Fibroblast of the aortic adventitia (primary cell): Measurements from ENCODE around the gene NSF. TPM values are rescaled to one million over a fixed set of nuclear protein-coding genes. Genes with fewer than 3 reads are reported as not detected.
A peak's percentile ranks its signal among the peaks of the same experiment; 100 is the strongest.

Experiments used
- DNase-seq: peaks from one replicate; pipeline ENCODE4 v3.0.0-alpha.2; 2010; ENCODE audit warnings: low read depth
- H3K4me3 ChIP-seq: 2 replicates; pipeline ENCODE4 v1.5.1; 2011; ENCODE audit warnings: low read depth, mild to moderate bottlenecking, control low read depth, low read length, moderate library complexity
- total RNA-seq: library from RNA; depleted of rRNA; stranded (reverse); fragments of >200 nt; gene quantifications from 2 replicates; pipeline ENCODE4 v1.2.3, GENCODE V29; 2012; ENCODE audit warnings: low replicate concordance
- TF ChIP-seq, protein P1 (sequence below): IDR thresholded peaks from 2 replicates; pipeline ENCODE4 v1.5.1; 2011; ENCODE audit warnings: mild to moderate bottlenecking, low read length, control low read depth, inconsistent platforms; ENCODE audit not compliant: insufficient read depth

Gene NSF
- total RNA-seq, 1 donor = 59.7 TPM

DNA sequence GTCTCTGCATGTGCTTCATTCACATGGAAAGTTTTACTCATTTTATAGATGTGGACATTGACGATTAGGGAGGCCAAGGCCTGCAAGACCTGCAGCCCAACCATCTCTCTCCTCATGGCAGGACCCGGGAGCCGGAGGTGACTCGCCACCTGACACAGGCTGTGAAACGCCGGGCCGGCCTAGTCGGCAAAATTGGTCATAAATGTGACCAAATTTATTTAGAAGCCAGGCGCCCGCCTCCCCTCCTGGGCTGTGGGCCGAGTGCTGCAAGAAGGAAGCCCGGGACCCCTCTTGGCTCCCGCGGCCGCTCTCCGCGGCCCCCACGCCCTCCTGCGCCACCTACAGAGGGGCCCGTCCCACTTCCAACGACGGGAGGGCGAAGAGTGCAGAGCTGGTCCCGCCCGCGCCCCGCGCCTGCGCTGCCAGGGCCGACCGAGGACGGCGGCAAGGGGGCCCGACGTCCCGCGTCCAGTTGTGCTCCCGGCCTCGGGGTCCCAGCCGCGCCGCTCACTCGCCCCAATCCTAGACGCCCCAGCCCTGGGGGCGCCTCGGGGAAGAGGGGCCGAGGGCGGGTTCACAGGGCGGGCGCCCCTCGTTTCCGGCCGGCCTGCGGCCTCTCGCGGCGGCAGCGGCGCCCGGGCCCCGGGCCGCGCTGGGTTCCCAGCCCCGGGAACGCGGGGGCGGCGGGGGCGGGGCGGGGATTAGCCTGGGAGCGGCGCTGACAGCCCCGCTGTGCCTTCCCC lies 180.5 kb downstream of the NSF start:
- TF ChIP-seq, protein P1, sequence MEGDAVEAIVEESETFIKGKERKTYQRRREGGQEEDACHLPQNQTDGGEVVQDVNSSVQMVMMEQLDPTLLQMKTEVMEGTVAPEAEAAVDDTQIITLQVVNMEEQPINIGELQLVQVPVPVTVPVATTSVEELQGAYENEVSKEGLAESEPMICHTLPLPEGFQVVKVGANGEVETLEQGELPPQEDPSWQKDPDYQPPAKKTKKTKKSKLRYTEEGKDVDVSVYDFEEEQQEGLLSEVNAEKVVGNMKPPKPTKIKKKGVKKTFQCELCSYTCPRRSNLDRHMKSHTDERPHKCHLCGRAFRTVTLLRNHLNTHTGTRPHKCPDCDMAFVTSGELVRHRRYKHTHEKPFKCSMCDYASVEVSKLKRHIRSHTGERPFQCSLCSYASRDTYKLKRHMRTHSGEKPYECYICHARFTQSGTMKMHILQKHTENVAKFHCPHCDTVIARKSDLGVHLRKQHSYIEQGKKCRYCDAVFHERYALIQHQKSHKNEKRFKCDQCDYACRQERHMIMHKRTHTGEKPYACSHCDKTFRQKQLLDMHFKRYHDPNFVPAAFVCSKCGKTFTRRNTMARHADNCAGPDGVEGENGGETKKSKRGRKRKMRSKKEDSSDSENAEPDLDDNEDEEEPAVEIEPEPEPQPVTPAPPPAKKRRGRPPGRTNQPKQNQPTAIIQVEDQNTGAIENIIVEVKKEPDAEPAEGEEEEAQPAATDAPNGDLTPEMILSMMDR = no peak
- H3K4me3 ChIP-seq = peak overlapping the region; percentile 51
- DNase-seq = no peak

DNA sequence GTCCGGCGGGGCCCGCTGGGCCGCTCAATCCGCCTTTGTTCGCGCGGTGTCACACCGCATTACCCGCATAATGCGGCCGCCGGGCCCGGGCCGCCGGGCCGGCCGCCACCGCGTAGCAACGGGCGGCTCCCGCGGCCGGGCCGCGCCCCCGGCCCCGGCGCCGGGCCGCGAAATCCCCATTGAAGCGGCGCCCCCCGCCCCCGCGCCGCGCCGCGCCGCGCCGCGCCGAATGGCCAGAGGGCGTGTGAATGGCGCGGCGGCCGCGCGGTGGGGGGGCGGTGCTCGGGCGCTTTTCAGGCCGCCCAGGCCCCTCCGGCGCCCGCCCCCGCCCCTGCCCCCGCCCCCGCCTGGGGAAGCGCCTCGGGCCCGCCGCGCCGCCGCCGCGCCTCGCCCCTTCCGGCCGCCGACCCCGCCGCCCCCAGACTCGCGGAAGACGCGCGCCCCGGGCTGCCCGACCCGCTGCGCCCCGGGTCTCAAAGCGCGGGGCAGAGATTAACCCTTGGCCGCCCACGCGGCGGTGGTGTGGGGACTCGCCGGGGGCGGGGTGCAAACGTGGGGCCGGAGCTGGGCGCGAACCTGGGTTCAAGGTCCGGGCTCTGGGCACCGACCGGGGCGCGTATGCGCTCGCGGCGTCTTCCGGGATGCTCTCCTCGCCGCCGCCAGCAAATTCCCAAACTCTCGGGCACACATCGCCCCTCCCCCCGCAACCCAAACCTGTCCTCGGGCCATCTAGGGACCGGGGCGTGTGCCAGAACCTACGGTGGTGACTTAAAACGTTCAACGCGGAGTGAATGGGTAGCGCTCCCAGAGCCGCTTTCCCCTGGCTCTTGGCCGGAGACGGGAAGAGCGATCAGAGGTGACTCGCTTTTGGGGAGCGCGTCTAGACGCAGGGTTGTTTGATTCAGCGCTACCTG lies 181.3 kb downstream of the NSF start:
- TF ChIP-seq, protein P1 = no peak
- no peak for DNase-seq
- H3K4me3 ChIP-seq = peak overlapping the region; percentile 59

DNA sequence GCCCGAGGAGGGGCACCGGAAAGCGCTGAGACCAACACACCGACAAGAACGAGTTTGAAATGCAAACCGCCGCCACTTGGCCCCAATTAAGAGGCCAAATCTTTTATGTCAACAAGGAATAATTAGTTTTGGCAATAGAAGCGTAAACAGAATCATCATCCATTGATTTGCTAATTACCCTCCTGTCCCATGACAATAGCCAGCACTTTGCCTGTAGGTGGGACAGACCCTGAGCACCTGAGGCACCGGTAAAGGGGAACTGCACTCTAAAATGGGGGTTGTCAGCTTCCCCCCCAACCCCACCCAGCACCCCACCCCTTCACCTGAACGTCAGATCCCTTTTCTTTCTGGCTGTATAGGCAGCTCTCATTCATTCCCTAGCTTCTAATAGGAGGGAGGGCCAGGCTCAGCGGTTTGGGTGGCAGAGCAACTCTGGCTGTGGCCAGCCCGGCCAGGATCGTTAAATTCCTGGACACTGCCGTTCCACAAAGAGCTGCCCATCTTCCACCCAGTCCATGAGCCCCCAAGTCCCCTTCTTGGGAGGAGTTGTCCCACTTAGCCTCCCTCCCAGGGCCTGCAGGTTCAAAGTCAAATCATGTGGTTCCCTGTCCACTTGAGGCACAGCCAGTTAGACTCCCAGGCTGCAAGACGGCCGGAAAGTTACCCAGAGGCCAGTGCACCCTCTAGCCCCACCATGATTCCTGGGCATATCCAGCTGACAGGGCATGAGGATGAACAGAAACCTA lies 182.2 kb downstream of the NSF start:
- DNase-seq = no peak
- TF ChIP-seq, protein P1 = no peak
- no peak overlapping the region for H3K4me3 ChIP-seq

DNA sequence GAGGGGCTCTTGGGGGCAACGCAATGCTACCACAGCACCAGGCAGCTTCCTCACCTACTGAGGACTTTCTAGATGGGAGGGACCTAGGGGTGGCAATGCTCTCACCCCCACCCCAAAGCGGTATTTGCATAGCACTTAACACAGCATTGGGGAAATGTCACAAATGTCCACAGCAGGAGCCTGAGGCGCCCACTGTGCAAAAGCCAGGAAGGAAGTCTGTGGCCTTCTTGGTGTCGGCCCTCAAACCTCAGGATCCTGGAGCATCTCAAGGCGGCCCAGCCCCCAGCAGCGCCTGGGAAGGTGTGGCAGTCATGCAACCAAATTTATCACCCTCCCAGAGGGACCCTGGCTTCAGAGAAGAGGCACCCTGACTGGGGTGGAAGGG lies 182.7 kb downstream of the NSF start:
- DNase-seq = no peak
- TF ChIP-seq, protein P1 = no peak

DNA sequence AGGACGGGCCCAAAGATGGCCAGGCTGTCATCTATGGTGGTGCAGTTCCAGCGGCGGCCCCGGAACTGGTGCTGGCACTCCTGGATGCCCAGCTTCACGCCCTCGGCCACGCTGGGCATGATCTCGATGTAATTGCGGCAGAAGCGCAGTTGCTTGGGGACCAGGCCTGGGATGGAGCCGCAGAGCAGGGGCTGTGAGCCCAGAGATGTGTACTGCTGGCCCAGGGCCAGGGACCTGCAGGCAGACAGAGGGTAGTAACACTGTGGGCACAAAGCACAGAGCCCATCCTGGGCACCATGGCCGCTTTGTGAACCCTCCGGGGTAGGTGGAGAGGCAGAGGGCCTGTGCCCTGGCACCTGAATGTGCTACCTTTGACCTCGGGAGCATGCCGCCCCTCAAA lies 183.2 kb downstream of the NSF start:
- no peak for DNase-seq
- TF ChIP-seq, protein P1 = no peak
- no peak overlapping the region for H3K4me3 ChIP-seq

More for the DNA sequence above, 182.7 kb downstream of the NSF start:
- no peak overlapping the region for H3K4me3 ChIP-seq

DNA sequence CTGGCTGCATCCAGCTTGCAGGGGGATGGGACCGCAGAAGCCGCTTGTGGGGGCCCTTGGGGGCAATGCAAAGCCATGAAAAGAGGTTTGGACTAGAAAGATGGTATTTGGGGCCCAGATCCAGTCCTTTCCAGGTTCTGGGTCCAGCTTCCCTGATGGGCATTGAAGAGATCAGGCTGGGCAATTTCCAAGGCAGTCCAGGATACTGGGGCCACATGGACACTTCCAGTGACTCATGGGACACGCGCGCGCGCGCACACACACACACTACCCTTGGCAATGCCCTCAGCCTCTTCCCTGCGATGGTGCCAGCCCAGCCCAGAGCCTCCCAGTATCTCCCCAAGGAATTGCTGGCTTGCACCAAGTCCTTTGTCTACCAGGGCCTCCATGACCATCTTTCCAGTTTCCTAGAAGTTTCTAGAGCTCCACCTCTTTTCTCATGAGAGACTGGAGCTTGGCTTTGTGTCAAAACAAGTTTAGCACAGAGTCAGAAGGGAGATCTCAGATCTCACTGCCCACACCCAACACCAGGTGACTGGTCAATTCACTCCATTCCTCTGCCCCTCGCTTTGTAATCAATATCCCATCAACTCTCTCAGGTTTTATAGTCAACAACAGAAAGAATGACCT lies 183.8 kb downstream of the NSF start:
- no peak overlapping the region for H3K4me3 ChIP-seq
- peak; percentile 20 for DNase-seq
- TF ChIP-seq, protein P1 = no peak
